ENCODE measurements around the gene WDR49.

WDR49 gene

DNA sequence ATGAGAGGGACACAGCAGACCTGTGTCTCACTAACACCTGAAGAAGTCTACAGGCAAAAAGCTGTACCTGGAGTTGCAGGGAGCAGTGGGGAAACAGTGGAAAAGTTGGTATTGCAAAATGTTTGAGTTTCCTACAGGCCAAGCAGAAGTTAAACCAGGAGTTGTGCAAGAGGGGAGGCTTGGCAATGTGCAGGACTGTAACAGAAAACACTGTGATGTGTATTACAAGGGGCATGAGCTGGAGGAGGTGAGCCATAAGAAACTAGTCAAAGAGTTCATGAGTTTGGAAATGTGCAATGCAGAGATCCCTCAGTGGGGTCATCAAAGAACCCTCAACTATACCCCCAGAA, 132.8 kb downstream of the WDR49 start:
- H3K4me3 ChIP-seq (ENCODE audit: low read depth, low read length), result no peak overlapping the region
- in situ Hi-C loops (cut with HindIII; ENCODE audit: low sequenced_read_pairs), result no loop called here
- TF ChIP-seq, protein P1, sequence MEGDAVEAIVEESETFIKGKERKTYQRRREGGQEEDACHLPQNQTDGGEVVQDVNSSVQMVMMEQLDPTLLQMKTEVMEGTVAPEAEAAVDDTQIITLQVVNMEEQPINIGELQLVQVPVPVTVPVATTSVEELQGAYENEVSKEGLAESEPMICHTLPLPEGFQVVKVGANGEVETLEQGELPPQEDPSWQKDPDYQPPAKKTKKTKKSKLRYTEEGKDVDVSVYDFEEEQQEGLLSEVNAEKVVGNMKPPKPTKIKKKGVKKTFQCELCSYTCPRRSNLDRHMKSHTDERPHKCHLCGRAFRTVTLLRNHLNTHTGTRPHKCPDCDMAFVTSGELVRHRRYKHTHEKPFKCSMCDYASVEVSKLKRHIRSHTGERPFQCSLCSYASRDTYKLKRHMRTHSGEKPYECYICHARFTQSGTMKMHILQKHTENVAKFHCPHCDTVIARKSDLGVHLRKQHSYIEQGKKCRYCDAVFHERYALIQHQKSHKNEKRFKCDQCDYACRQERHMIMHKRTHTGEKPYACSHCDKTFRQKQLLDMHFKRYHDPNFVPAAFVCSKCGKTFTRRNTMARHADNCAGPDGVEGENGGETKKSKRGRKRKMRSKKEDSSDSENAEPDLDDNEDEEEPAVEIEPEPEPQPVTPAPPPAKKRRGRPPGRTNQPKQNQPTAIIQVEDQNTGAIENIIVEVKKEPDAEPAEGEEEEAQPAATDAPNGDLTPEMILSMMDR (IDR thresholded peaks at IDR 0.05; ENCODE audit: low read depth, low read length), result no peak
- no peak for DNase-seq (ENCODE audit: low read depth, low spot score)

- DNase-seq (ENCODE audit: low read depth, low spot score), result no peak
- TF ChIP-seq, protein P1 (IDR thresholded peaks at IDR 0.05; ENCODE audit: low read depth, low read length), result no peak
- H3K4me3 ChIP-seq (ENCODE audit: low read depth, low read length), result no peak overlapping the region
- in situ Hi-C loops (cut with HindIII; ENCODE audit: low sequenced_read_pairs), result no loop called here
Measured at GRCh38 chr3:167520266-167521005, 133.3 kb downstream of the WDR49 start.

DNA sequence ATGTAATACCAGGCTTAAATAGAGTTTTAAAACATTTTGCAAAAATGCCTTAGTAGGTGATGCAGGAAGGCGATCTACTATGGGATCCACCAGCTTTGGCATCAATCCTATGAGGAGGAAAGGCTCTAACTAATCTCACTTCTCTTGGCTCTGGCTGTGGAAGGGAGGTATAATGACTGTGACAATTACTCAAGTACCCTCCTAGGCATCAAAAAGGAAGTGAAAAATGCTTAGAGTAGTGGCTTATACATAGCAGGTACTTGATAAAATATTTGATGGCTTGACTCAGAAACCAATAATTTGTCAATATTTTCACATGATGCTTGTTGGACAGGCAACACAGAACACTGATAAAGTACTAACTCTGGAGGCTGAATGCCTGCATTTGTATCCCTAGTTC, 145.8 kb downstream of the WDR49 start:
- TF ChIP-seq, protein P1 (IDR thresholded peaks at IDR 0.05; ENCODE audit: low read depth, low read length), result no peak
- no peak for DNase-seq (ENCODE audit: low read depth, low spot score)
- H3K4me3 ChIP-seq (ENCODE audit: low read depth, low read length), result no peak overlapping the region
- in situ Hi-C loops (cut with HindIII; ENCODE audit: low sequenced_read_pairs), result no loop called here

GRCh38 chr3:167502401-167502800, 151.3 kb downstream of the WDR49 start:
- in situ Hi-C loops (cut with HindIII; ENCODE audit: low sequenced_read_pairs), result no loop called here
- no peak overlapping the region for H3K4me3 ChIP-seq (ENCODE audit: low read depth, low read length)
- TF ChIP-seq, protein P1 (IDR thresholded peaks at IDR 0.05; ENCODE audit: low read depth, low read length), result no peak
- DNase-seq (ENCODE audit: low read depth, low spot score), result no peak

GRCh38 chr3:167501941-167502340, 151.8 kb downstream of the WDR49 start:
- TF ChIP-seq, protein P1 (IDR thresholded peaks at IDR 0.05; ENCODE audit: low read depth, low read length), result no peak
- in situ Hi-C loops (cut with HindIII; ENCODE audit: low sequenced_read_pairs), result no loop called here
- no peak overlapping the region for H3K4me3 ChIP-seq (ENCODE audit: low read depth, low read length)
- DNase-seq (ENCODE audit: low read depth, low spot score), result no peak

GRCh38 chr3:167497903-167498302, 155.8 kb downstream of the WDR49 start:
- TF ChIP-seq, protein P1 (IDR thresholded peaks at IDR 0.05; ENCODE audit: low read depth, low read length), result no peak
- no peak for DNase-seq (ENCODE audit: low read depth, low spot score)
- H3K4me3 ChIP-seq (ENCODE audit: low read depth, low read length), result no peak overlapping the region
- in situ Hi-C loops (cut with HindIII; ENCODE audit: low sequenced_read_pairs), result no loop called here
